ENCODE data around the gene TRAPPC3.
A peak's percentile ranks its signal among the peaks of the same experiment; 100 is the strongest.

The TRAPPC3 gene

GRCh38 chr1:36151134-36151844 lies 2.0 kb upstream of the TRAPPC3 start:
- DNase-seq (ENCODE audit: low spot score), result no peak

GRCh38 chr1:36150296-36151133 lies 1.2 kb upstream of the TRAPPC3 start:
- DNase-seq (ENCODE audit: low spot score), result peak; percentile 91

GRCh38 chr1:36149973-36150295 lies 648 bp upstream of the TRAPPC3 start:
- no peak for DNase-seq (ENCODE audit: low spot score)

- DNase-seq (ENCODE audit: low spot score), result no peak
These were observed 457 bp downstream of the TRAPPC3 start for GRCh38 chr1:36148821-36149236.

- DNase-seq (ENCODE audit: low spot score), result no peak
These were observed 4.9 kb downstream of the TRAPPC3 start for GRCh38 chr1:36144413-36144812.

GRCh38 chr1:36143424-36143823 lies 5.9 kb downstream of the TRAPPC3 start:
- DNase-seq (ENCODE audit: low spot score), result no peak

GRCh38 chr1:36142121-36142520 lies 7.2 kb downstream of the TRAPPC3 start:
- DNase-seq (ENCODE audit: low spot score), result no peak

GRCh38 chr1:36139521-36139920 lies 9.8 kb downstream of the TRAPPC3 start:
- no peak for DNase-seq (ENCODE audit: low spot score)

GRCh38 chr1:36137776-36138175 lies 11.5 kb downstream of the TRAPPC3 start:
- no peak for DNase-seq (ENCODE audit: low spot score)

- no peak for DNase-seq (ENCODE audit: low spot score)
These were observed 12.1 kb downstream of the TRAPPC3 start for GRCh38 chr1:36137226-36137625.

- DNase-seq (ENCODE audit: low spot score), result no peak
These were observed 12.8 kb downstream of the TRAPPC3 start for GRCh38 chr1:36136535-36136934.

GRCh38 chr1:36135796-36136195 lies 13.5 kb downstream of the TRAPPC3 start:
- DNase-seq (ENCODE audit: low spot score), result no peak

- no peak for DNase-seq (ENCODE audit: low spot score)
These were observed 14.0 kb downstream of the TRAPPC3 start for GRCh38 chr1:36135330-36135667.

GRCh38 chr1:36134505-36135329 lies 14.6 kb downstream of the TRAPPC3 start:
- DNase-seq (ENCODE audit: low spot score), result peak; percentile 84

GRCh38 chr1:36134031-36134430 lies 15.3 kb downstream of the TRAPPC3 start:
- no peak for DNase-seq (ENCODE audit: low spot score)

- DNase-seq (ENCODE audit: low spot score), result no peak
These were observed 15.8 kb downstream of the TRAPPC3 start for GRCh38 chr1:36133484-36133883.

GRCh38 chr1:36132029-36132428 lies 17.3 kb downstream of the TRAPPC3 start:
- DNase-seq (ENCODE audit: low spot score), result no peak

GRCh38 chr1:36128905-36129206 lies 20.4 kb downstream of the TRAPPC3 start:
- no peak for DNase-seq (ENCODE audit: low spot score)

- DNase-seq (ENCODE audit: low spot score), result no peak
These were observed 21.0 kb downstream of the TRAPPC3 start for GRCh38 chr1:36128126-36128904.

GRCh38 chr1:36126797-36127500 lies 22.3 kb downstream of the TRAPPC3 start:
- DNase-seq (ENCODE audit: low spot score), result no peak

GRCh38 chr1:36126005-36126716 lies 23.1 kb downstream of the TRAPPC3 start:
- DNase-seq (ENCODE audit: low spot score), result no peak

All from ecto neural progenitor cell (in vitro differentiated cells).